ENCODE data around the gene DTWD2. TPM values are rescaled to one million over a fixed set of nuclear protein-coding genes. Genes with fewer than 3 reads are reported as not detected.
A peak's percentile ranks its signal among the peaks of the same experiment; 100 is the strongest.

DTWD2 gene
- total RNA-seq, 1 experiment from 2014 or later = 4.9 TPM

GRCh38 chr5:118793091-118793490, 195.3 kb downstream of the DTWD2 start:
- Histone ChIP-seq H3K36me3 (ENCODE audit: low read depth) (no peaks in the 10 kb centered on the region), H3F3A (ENCODE audit: insufficient read depth, low read depth) (no peaks in the 10 kb centered on the region), H3K4me1 (replicated peaks; ENCODE audit: insufficient read depth) (no peaks in the 10 kb centered on the region), H2AFZ (no peak overlapping the region), H3K4me3 (no peak overlapping the region), H3K9me3 (ENCODE audit: insufficient read depth, low read depth) (no peaks in the 10 kb centered on the region), H3K27ac (no peak overlapping the region), H3K27me3 (ENCODE audit: insufficient read depth, low read depth) (no peaks in the 10 kb centered on the region), H3K4me2 (no peak overlapping the region), H3K9me2 (ENCODE audit: insufficient read depth) (no peaks in the 10 kb centered on the region), H4K20me1 (ENCODE audit: insufficient read depth) (no peaks in the 10 kb centered on the region), H3K79me2 (ENCODE audit: low read depth) (no peaks in the 10 kb centered on the region)
- no peak for DNase-seq
- ChIA-PET CTCF (no interaction called here), POLR2A (ENCODE audit: unreplicated experiment) (no interaction called here)
- intact Hi-C loops (cut with micrococcal nuclease; ENCODE audit: unreplicated experiment) = loop anchor here (5.0 kb wide), 1 partner anchor 1341 kb away; no protein-coding TSS in a partner anchor
- no peak for TF ChIP-seq CTCF (conservative IDR thresholded peaks at IDR 0.05)
- no peak for TF ChIP-seq EZH2 (IDR thresholded peaks at IDR 0.05; ENCODE audit: low read depth)
- BruUV-seq (replicated peaks) = no TSS peak

GRCh38 chr5:118791926-118792734, 196.2 kb downstream of the DTWD2 start:
- Histone ChIP-seq H3K79me2 (ENCODE audit: low read depth) (no peaks in the 10 kb centered on the region), H4K20me1 (ENCODE audit: insufficient read depth) (no peaks in the 10 kb centered on the region), H3K36me3 (ENCODE audit: low read depth) (no peaks in the 10 kb centered on the region), H3K9me2 (ENCODE audit: insufficient read depth) (no peaks in the 10 kb centered on the region), H3K4me2 (0 out of 2 replicates have a peak overlapping the region, but pooled peaks have one; percentile 15), H3K27ac (no peak overlapping the region), H3K27me3 (ENCODE audit: insufficient read depth, low read depth) (no peaks in the 10 kb centered on the region), H3K9me3 (ENCODE audit: insufficient read depth, low read depth) (no peaks in the 10 kb centered on the region), H2AFZ (no peak overlapping the region), H3K4me1 (replicated peaks; ENCODE audit: insufficient read depth) (no peaks in the 10 kb centered on the region), H3F3A (ENCODE audit: insufficient read depth, low read depth) (no peaks in the 10 kb centered on the region), H3K4me3 (no peak overlapping the region)
- TF ChIP-seq EZH2 (IDR thresholded peaks at IDR 0.05; ENCODE audit: low read depth) (no peak), CTCF (conservative IDR thresholded peaks at IDR 0.05) (peak; percentile 77)
- no TSS peak for BruUV-seq (replicated peaks)
- DNase-seq = peak; percentile 12 to 39
- POLR2A ChIA-PET (ENCODE audit: unreplicated experiment) = no interaction called here
- intact Hi-C loops (cut with micrococcal nuclease; ENCODE audit: unreplicated experiment) = loop anchor here (5.0 kb wide), 1 partner anchor 1340 kb away; no protein-coding TSS in a partner anchor
- CTCF ChIA-PET = interaction anchor here (0.6 kb wide), 1 partner anchor 1504 kb away, joined by 3 read pairs; no protein-coding TSS in a partner anchor

- intact Hi-C loops (cut with micrococcal nuclease; ENCODE audit: unreplicated experiment) = no loop called here
- CTCF ChIA-PET = no interaction called here
- no peaks in the 10 kb centered on the region for H3K27me3 ChIP-seq (ENCODE audit: insufficient read depth, low read depth)
- no TSS peak for BruUV-seq (replicated peaks)
- no peak overlapping the region for H3K27ac ChIP-seq
- TF ChIP-seq CTCF (conservative IDR thresholded peaks at IDR 0.05) = no peak
- no peak for TF ChIP-seq EZH2 (IDR thresholded peaks at IDR 0.05; ENCODE audit: low read depth)
- POLR2A ChIA-PET (ENCODE audit: unreplicated experiment) = no interaction called here
- H2AFZ ChIP-seq = no peak overlapping the region
- H4K20me1 ChIP-seq (ENCODE audit: insufficient read depth) = no peaks in the 10 kb centered on the region
- no peak for DNase-seq
- no peaks in the 10 kb centered on the region for H3K36me3 ChIP-seq (ENCODE audit: low read depth)
- no peaks in the 10 kb centered on the region for H3K9me2 ChIP-seq (ENCODE audit: insufficient read depth)
- H3K4me2 ChIP-seq = no peak overlapping the region
- H3F3A ChIP-seq (ENCODE audit: insufficient read depth, low read depth) = no peaks in the 10 kb centered on the region
- no peaks in the 10 kb centered on the region for H3K4me1 ChIP-seq (replicated peaks; ENCODE audit: insufficient read depth)
- no peaks in the 10 kb centered on the region for H3K79me2 ChIP-seq (ENCODE audit: low read depth)
- no peaks in the 10 kb centered on the region for H3K9me3 ChIP-seq (ENCODE audit: insufficient read depth, low read depth)
- no peak overlapping the region for H3K4me3 ChIP-seq
Measured at GRCh38 chr5:118789366-118789765, 199.0 kb downstream of the DTWD2 start.
